ENCODE results near the gene PPP1R11. TPM values are rescaled to one million over a fixed set of nuclear protein-coding genes. Genes with fewer than 3 reads are reported as not detected.

The PPP1R11 gene
- total and polyA plus RNA-seq, 9 of the 15 experiments (the other 6 are each of a cell fraction or from before 2014, with no cell fraction given) = 17.8 to 94.8 (median 44.6) TPM

GRCh38 chr6:30113841-30114240 is 46.8 kb downstream of the PPP1R11 start (continued):
- TF ChIP-seq, protein P1, sequence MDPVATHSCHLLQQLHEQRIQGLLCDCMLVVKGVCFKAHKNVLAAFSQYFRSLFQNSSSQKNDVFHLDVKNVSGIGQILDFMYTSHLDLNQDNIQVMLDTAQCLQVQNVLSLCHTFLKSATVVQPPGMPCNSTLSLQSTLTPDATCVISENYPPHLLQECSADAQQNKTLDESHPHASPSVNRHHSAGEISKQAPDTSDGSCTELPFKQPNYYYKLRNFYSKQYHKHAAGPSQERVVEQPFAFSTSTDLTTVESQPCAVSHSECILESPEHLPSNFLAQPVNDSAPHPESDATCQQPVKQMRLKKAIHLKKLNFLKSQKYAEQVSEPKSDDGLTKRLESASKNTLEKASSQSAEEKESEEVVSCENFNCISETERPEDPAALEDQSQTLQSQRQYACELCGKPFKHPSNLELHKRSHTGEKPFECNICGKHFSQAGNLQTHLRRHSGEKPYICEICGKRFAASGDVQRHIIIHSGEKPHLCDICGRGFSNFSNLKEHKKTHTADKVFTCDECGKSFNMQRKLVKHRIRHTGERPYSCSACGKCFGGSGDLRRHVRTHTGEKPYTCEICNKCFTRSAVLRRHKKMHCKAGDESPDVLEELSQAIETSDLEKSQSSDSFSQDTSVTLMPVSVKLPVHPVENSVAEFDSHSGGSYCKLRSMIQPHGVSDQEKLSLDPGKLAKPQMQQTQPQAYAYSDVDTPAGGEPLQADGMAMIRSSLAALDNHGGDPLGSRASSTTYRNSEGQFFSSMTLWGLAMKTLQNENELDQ (CRISPR knock-in tag; IDR thresholded peaks at IDR 0.05; ENCODE audit: borderline replicate concordance) = no peak
- TF ChIP-seq PHTF2 (CRISPR knock-in tag; IDR thresholded peaks at IDR 0.05) (no peak), TCFL5 (CRISPR knock-in tag; conservative IDR thresholded peaks at IDR 0.05) (no peak), MAFG (tag; conservative IDR thresholded peaks at IDR 0.05) (no peak)

DNA sequence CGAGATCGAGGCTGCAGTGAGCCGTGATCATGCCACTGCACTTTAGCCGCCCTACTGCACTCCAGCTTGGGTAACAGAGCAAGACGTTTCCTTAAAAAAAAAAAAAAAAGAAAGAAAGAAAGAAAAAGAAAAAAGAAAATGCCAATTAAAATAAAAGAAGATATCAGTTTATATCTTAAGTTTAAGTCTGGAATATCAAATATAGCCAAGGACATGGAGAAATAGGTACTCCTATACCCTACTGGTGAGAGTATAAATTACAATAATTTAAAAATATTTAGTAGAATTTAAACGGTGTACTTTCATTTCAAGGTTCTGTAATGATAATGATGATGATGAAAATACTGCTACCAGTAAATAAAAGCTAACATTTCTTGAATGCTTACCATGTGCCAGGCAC is 49.7 kb downstream of the PPP1R11 start:
- CTCF ChIA-PET (ENCODE audit: low intra/inter-chr PET ratio) = no interaction called here
- Histone ChIP-seq H3K4me2 (ENCODE audit: insufficient read depth, low read length) (no peak overlapping the region), H3K9me3 (replicated peaks; ENCODE audit: control insufficient read depth, insufficient read depth, low read depth, low read length) (no peaks in the 10 kb centered on the region), H2AFZ (ENCODE audit: low read depth, low read length) (no peak overlapping the region), H3K79me2 (ENCODE audit: control insufficient read depth, insufficient read depth, low read length) (no peaks in the 10 kb centered on the region), H3K27ac (ENCODE audit: extremely low read depth, low read depth, low read length) (no peak overlapping the region), H3K4me1 (replicated peaks in 1 of 2; ENCODE audit: control insufficient read depth in 2 of 2, insufficient read depth in 2 of 2, low read length in 2 of 2) (peaks cover 4% of the 10 kb centered on the region in 2 experiments; a peak in 1 of 5 replicates), H3K9ac (ENCODE audit: insufficient read depth in 1 of 2, low read depth in 2 of 2, low read length in 2 of 2) (no peak overlapping the region), H3K9me1 (ENCODE audit: control insufficient read depth, insufficient read depth, low read length) (no peaks in the 10 kb centered on the region), H3K27me3 (ENCODE audit: control insufficient read depth in 2 of 2, insufficient read depth in 2 of 2, low read length in 2 of 2) (peaks cover 10 to 17% of the 10 kb centered on the region in 2 experiments), H3K36me3 (ENCODE audit: control insufficient read depth, insufficient read depth, low read length) (no peaks in the 10 kb centered on the region), H4K20me1 (replicated peaks; ENCODE audit: control insufficient read depth, insufficient read depth, low read length) (no peaks in the 10 kb centered on the region), H3K4me3 (no peak overlapping the region)
- in situ Hi-C loops (cut with MboI) = no loop called here
- POLR2A ChIA-PET = no interaction called here
- intact Hi-C loops (cut with micrococcal nuclease) = loop anchor here (5.0 kb wide), 1 partner anchor 281 kb away; no protein-coding TSS in a partner anchor
- ATAC-seq (no peak), FAIRE-seq (no peak), DNase-seq (ENCODE audit: extremely low read depth in 1 of 4, low spot score in 3 of 4) (no peak)
- 28% methylated on average over 6 of the region's 6 CpGs for WGBS (ENCODE audit: insufficient coverage, low coverage, missing lambda C conversion rate)
- BruUV-seq (replicated peaks) = no TSS peak
- TF ChIP-seq BRCA1 (IDR thresholded peaks at IDR 0.05) = no peak
- TF ChIP-seq BRCA1 (CRISPR knock-in tag; IDR thresholded peaks at IDR 0.05) = no peak
- TF ChIP-seq, protein P2, sequence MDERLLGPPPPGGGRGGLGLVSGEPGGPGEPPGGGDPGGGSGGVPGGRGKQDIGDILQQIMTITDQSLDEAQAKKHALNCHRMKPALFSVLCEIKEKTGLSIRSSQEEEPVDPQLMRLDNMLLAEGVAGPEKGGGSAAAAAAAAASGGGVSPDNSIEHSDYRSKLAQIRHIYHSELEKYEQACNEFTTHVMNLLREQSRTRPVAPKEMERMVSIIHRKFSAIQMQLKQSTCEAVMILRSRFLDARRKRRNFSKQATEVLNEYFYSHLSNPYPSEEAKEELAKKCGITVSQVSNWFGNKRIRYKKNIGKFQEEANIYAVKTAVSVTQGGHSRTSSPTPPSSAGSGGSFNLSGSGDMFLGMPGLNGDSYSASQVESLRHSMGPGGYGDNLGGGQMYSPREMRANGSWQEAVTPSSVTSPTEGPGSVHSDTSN (CRISPR knock-in tag; IDR thresholded peaks at IDR 0.05; ENCODE audit: low read depth) = no peak
- TF ChIP-seq, protein P2 (tag; conservative IDR thresholded peaks at IDR 0.05; ENCODE audit: low read depth) = no peak
- TF ChIP-seq CTCF (IDR thresholded peaks at IDR 0.05 in 2 of 3, conservative IDR thresholded peaks at IDR 0.05 in 1 of 3; ENCODE audit: insufficient read depth in 2 of 3, low read depth in 1 of 3, low read length in 3 of 3) = 0 out of 6 replicates have a peak, but pooled peaks of 1 of the 3 experiments have one; percentile 4
- no peak for TF ChIP-seq ZKSCAN3 (CRISPR knock-in tag; IDR thresholded peaks at IDR 0.05)
- TF ChIP-seq, protein P3, sequence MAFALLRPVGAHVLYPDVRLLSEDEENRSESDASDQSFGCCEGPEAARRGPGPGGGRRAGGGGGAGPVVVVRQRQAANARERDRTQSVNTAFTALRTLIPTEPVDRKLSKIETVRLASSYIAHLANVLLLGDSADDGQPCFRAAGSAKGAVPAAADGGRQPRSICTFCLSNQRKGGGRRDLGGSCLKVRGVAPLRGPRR (CRISPR knock-in tag; IDR thresholded peaks at IDR 0.05) = no peak
- no peak for TF ChIP-seq NFE2 (IDR thresholded peaks at IDR 0.05; ENCODE audit: low read depth)
- no peak for TF ChIP-seq KDM1A (IDR thresholded peaks at IDR 0.05)
